Liver (tissue), 9 donors: Measurements from ENCODE around the gene GDF9. TPM values are rescaled to one million over a fixed set of nuclear protein-coding genes. Genes with fewer than 3 reads are reported as not detected.
A peak's percentile ranks its signal among the peaks of the same experiment; 100 is the strongest.

Experiments used
- DNase-seq: peaks from one replicate; pipeline ENCODE4 v3.0.0-alpha.2; 2017; ENCODE audit warnings: low spot score
- H3K27ac ChIP-seq, 2 donors: one replicate each; pipeline ENCODE4 v1.7.0; 2013; ENCODE audit warnings: inconsistent platforms in 2 of 2, low read length in 2 of 2, control low read depth in 1 of 2, low read depth in 1 of 2, mild to moderate bottlenecking in 1 of 2
- H3K27me3 ChIP-seq, 4 donors: one replicate each; pipeline versions ENCODE4 v1.6.1 to v1.7.0; 2013; ENCODE audit warnings: low read length in 3 of 4, inconsistent platforms in 1 of 4, mild to moderate bottlenecking in 1 of 4, moderate library complexity in 1 of 4; ENCODE audit not compliant: control insufficient read depth in 4 of 4, insufficient read depth in 4 of 4
- H3K36me3 ChIP-seq, 4 donors: one replicate each; pipeline versions ENCODE4 v1.6.1 to v1.7.0; 2013; ENCODE audit warnings: low read length in 3 of 4, mild to moderate bottlenecking in 3 of 4, low read depth in 1 of 4, moderate library complexity in 1 of 4; ENCODE audit not compliant: control insufficient read depth in 4 of 4, insufficient read depth in 3 of 4
- H3K4me1 ChIP-seq, 4 donors: one replicate each; pipeline versions ENCODE4 v1.6.1 to v1.7.0; 2013; ENCODE audit warnings: low read length in 3 of 4, mild to moderate bottlenecking in 3 of 4, moderate library complexity in 1 of 4; ENCODE audit not compliant: control insufficient read depth in 4 of 4, insufficient read depth in 4 of 4
- H3K4me3 ChIP-seq, 3 donors: one replicate each; pipeline versions ENCODE4 v1.6.1 to v1.7.0; 2013; ENCODE audit warnings: low read length in 3 of 3, control low read depth in 1 of 3, low read depth in 1 of 3, mild to moderate bottlenecking in 1 of 3
- H3K9ac ChIP-seq, 2 donors: one replicate each; pipeline ENCODE4 v1.7.0; 2013; ENCODE audit warnings: low read length in 2 of 2, mild to moderate bottlenecking in 2 of 2, moderate library complexity in 2 of 2, control low read depth in 1 of 2, low read depth in 1 of 2
- H3K9me3 ChIP-seq, 4 donors: one replicate each; pipeline versions ENCODE4 v1.6.1 to v1.7.0; 2013; ENCODE audit warnings: low read length in 3 of 4; ENCODE audit not compliant: control insufficient read depth in 4 of 4
- CTCF ChIP-seq: fragments of 150-350 bp; IDR thresholded peaks from 2 replicates; pipeline ENCODE4 v1.5.1; 2017; ENCODE audit warnings: improper control_type of control experiment, low read depth, low read length; ENCODE audit not compliant: missing input control
- EGR1 ChIP-seq, 2 donors: IDR thresholded peaks; 2 replicates each; pipeline ENCODE4 v1.6.1; 2016 to 2018; ENCODE audit warnings: antibody characterized with exemption in 2 of 2, low read depth in 2 of 2
- FOXA2 ChIP-seq: IDR thresholded peaks from 2 replicates; pipeline ENCODE4 v1.6.1; 2016; ENCODE audit warnings: antibody characterized with exemption
- GABPA ChIP-seq, 2 donors: IDR thresholded peaks in 1 of 2; conservative IDR thresholded peaks in 1 of 2; 2 replicates each; pipeline ENCODE4 v1.6.1; 2016; ENCODE audit warnings: antibody characterized with exemption in 2 of 2, mild to moderate bottlenecking in 1 of 2, moderate library complexity in 1 of 2
- HNF4A ChIP-seq, 2 donors: conservative IDR thresholded peaks; 2 replicates each; pipeline ENCODE4 v1.6.1; 2016; ENCODE audit warnings: antibody characterized with exemption in 2 of 2, mild to moderate bottlenecking in 2 of 2
- HNF4G ChIP-seq: IDR thresholded peaks from 2 replicates; pipeline ENCODE4 v1.6.1; 2016; ENCODE audit warnings: antibody characterized with exemption
- MAX ChIP-seq: IDR thresholded peaks from 2 replicates; pipeline ENCODE4 v1.6.1; 2016; ENCODE audit warnings: antibody characterized with exemption
- NR2F2 ChIP-seq: IDR thresholded peaks from 2 replicates; pipeline ENCODE4 v1.6.1; 2016; ENCODE audit warnings: antibody characterized with exemption
- RAD21 ChIP-seq, 2 donors: IDR thresholded peaks; 2 replicates each; pipeline ENCODE4 v1.6.1; 2016; ENCODE audit warnings: antibody characterized with exemption in 2 of 2, mild to moderate bottlenecking in 2 of 2
- REST ChIP-seq: IDR thresholded peaks from 2 replicates; pipeline ENCODE4 v1.6.1; 2016; ENCODE audit warnings: antibody characterized with exemption, mild to moderate bottlenecking
- RXRA ChIP-seq, 2 donors: IDR thresholded peaks; 2 replicates each; pipeline ENCODE4 v1.6.1; 2017 to 2018; ENCODE audit warnings: antibody characterized with exemption in 2 of 2, mild to moderate bottlenecking in 1 of 2
- TAF1 ChIP-seq: conservative IDR thresholded peaks from 2 replicates; pipeline ENCODE4 v1.6.1; 2016; ENCODE audit warnings: antibody characterized with exemption, mild to moderate bottlenecking
- YY1 ChIP-seq: IDR thresholded peaks from 2 replicates; pipeline ENCODE4 v1.6.1; 2016; ENCODE audit warnings: antibody characterized with exemption, mild to moderate bottlenecking
- ZBTB33 ChIP-seq: IDR thresholded peaks from 2 replicates; pipeline ENCODE4 v1.6.1; 2016; ENCODE audit warnings: antibody characterized with exemption
- WGBS: extraction: QIAGEN DNeasy Blood & Tissue Kit; methylation state at CpG from one replicate; pipeline ENCODE4 v1.1.7; 2013; 5-methylcytosine and 5-hydroxymethylcytosine counted together
- polyA plus RNA-seq, 2 donors: library from polyadenylated mRNA; stranded (reverse) in 1 of 2; unstranded in 1 of 2; fragments of 200-250 nt in 1 of 2; fragments of >200 nt in 1 of 2; fragmentation: Nextera tagmentation in 1 of 2; extraction: Ambion mirVana in 1 of 2; gene quantifications; one replicate each; pipeline versions ENCODE4 v1.2.1 to v1.2.3, GENCODE V29; 2013 to 2015
- total RNA-seq, 2 donors: library from RNA; depleted of rRNA; stranded (reverse); fragments of >200 nt; gene quantifications; one replicate each; pipeline ENCODE4 v1.2.3, GENCODE V29; 2014
- donor health status: healthy.
- donor health status: healthy.
- donor health status: healthy.
- donor health status: healthy.
- donor health status: healthy.

Gene GDF9
- total and polyA plus RNA-seq, 4 donors = 0.08 to 0.10 (median 0.08) TPM; not detected in 1

GRCh38 chr5:132872788-132873118 is 6.5 kb upstream of the GDF9 start:
- Histone ChIP-seq H3K9me3 (no peaks in the 10 kb centered on the region), H3K36me3 (peaks cover 4 to 23% (median 13%) of the 10 kb centered on the region in 4 donors), H3K4me3 (no peak overlapping the region), H3K27me3 (no peaks in the 10 kb centered on the region), H3K9ac (peak overlapping the region; percentile 10 to 83), H3K4me1 (peaks cover 15 to 52% (median 34%) of the 10 kb centered on the region in 4 donors), H3K27ac (peak overlapping the region; percentile 87 to 97)
- DNase-seq = no peak
- 85% methylated on average over 1 of the region's 1 CpG for WGBS
- TF ChIP-seq FOXA2 (no peak), ZBTB33 (no peak), GABPA (IDR thresholded peaks at IDR 0.05 in 1 of 2, conservative IDR thresholded peaks at IDR 0.05 in 1 of 2) (no peak), CTCF (no peak), REST (no peak), HNF4A (conservative IDR thresholded peaks at IDR 0.05) (no peak), NR2F2 (no peak), RAD21 (IDR thresholded peaks at IDR 0.05) (no peak), MAX (no peak), EGR1 (IDR thresholded peaks at IDR 0.05; ENCODE audit: low read depth in 2 of 2) (no peak), HNF4G (no peak)

- Histone ChIP-seq H3K9ac (peak overlapping the region in 1 of 2 donors; percentile 83), H3K27me3 (no peaks in the 10 kb centered on the region), H3K9me3 (no peaks in the 10 kb centered on the region), H3K4me1 (peaks cover 15 to 57% (median 35%) of the 10 kb centered on the region in 4 donors), H3K4me3 (no peak overlapping the region), H3K27ac (peak overlapping the region; percentile 87 to 97), H3K36me3 (peaks cover 4 to 23% (median 12%) of the 10 kb centered on the region in 4 donors)
- WGBS = 76% methylated on average over 5 of the region's 5 CpGs
- no peak for DNase-seq
- TF ChIP-seq RXRA (IDR thresholded peaks at IDR 0.05) (peak; percentile 51 to 73), HNF4A (conservative IDR thresholded peaks at IDR 0.05) (peak in 1 of 2 donors; percentile 6), YY1 (peak; percentile 17), TAF1 (no peak), EGR1 (IDR thresholded peaks at IDR 0.05; ENCODE audit: low read depth in 2 of 2) (no peak)
These were observed 5.4 kb upstream of the GDF9 start for GRCh38 chr5:132871459-132872284.
